PC-3 (cell line): ENCODE results near the gene SNED1.

Source experiments
- CTCF ChIP-seq: fragments of 300-600 bp; sonication (generic); conservative IDR thresholded peaks from 2 replicates; pipeline ENCODE4 v1.5.1; 2017; ENCODE audit warnings: antibody characterized with exemption, low read depth, mild to moderate bottlenecking, low read length
- EZH2 ChIP-seq: fragments of 300-600 bp; sonication (generic); IDR thresholded peaks from one replicate; pipeline ENCODE4 v1.6.1; 2017; ENCODE audit warnings: antibody characterized with exemption, mild to moderate bottlenecking, low read length; ENCODE audit not compliant: unreplicated experiment
- EZH2phosphoT487 ChIP-seq: fragments of 300-600 bp; sonication (generic); IDR thresholded peaks from 2 replicates; pipeline ENCODE4 v1.6.1; 2018; ENCODE audit warnings: mild to moderate bottlenecking, antibody characterized with exemption, low read length, borderline replicate concordance

GRCh38 chr2:240959941-240960308 is 38.5 kb upstream of the SNED1 start:
- TF ChIP-seq CTCF (no peak), EZH2phosphoT487 (no peak), EZH2 (no peak)
